COLO668 (cell line): ENCODE measurements around the gene STYK1.

Source experiments
- DNase-seq: peaks from one replicate; lab custom pipeline; 2025; ENCODE audit not compliant: unreplicated experiment; lab: John Stamatoyannopoulos, UW

STYK1 gene

GRCh38 chr12:10571141-10571540 is 102.7 kb downstream of the STYK1 start:
- DNase-seq: no peak
